IMR-90 (cell line): ENCODE results near the gene ESAM. TPM values are rescaled to one million over a fixed set of nuclear protein-coding genes. Genes with fewer than 3 reads are reported as not detected.

ENCODE experiments used
- ATAC-seq: fragments of 200-7000 bp; cut with Tn5 transposase; 2 replicates; pipeline ENCODE4 v1.9.1; 2020; ENCODE audit warnings: low read depth, mild to moderate bottlenecking, moderate library complexity
- BruUV-seq: library from RNA; stranded (reverse); fragments of 400-500 nt; replicated peaks from 2 replicates; lab custom pipeline; 2021; lab: Mats Ljungman, UMichigan
- CTCF ChIA-PET: fragments of 300-600 bp; formaldehyde crosslinking; extraction: SDS; loops from one replicate; lab custom pipeline; 2021; ENCODE audit warnings: antibody characterized with exemption; lab: Yijun Ruan, JAX
- POLR2A ChIA-PET: fragments of 300-600 bp; sonication (Branson Sonifier 250); formaldehyde crosslinking; loops from one replicate; lab custom pipeline; 2022; ENCODE audit warnings: antibody characterized with exemption; ENCODE audit not compliant: unreplicated experiment; lab: Charles Lee
- DNase-seq: peaks from one replicate; pipeline ENCODE4 v3.0.0; 2013
- H2AFZ ChIP-seq: replicated peaks from 2 replicates; pipeline ENCODE3; 2013; ENCODE audit warnings: low read length, mild to moderate bottlenecking; ENCODE audit not compliant: poor library complexity
- H2AK5ac ChIP-seq: 2 replicates; pipeline ENCODE4 v1.6.1; 2013; ENCODE audit warnings: low read depth, low read length, inconsistent platforms
- H2AK9ac ChIP-seq: replicated peaks from 2 replicates; pipeline ENCODE3; 2013; ENCODE audit warnings: mild to moderate bottlenecking, low read depth, low read length, moderate library complexity; ENCODE audit not compliant: poor library complexity
- H2BK120ac ChIP-seq: 2 replicates; pipeline ENCODE4 v1.6.1; 2013; ENCODE audit warnings: low read depth, low read length, inconsistent platforms
- H2BK15ac ChIP-seq: 3 replicates; pipeline ENCODE4 v1.6.1; 2013; ENCODE audit warnings: low read depth, low read length, inconsistent platforms
- H2BK20ac ChIP-seq: 2 replicates; pipeline ENCODE4 v1.6.1; 2013; ENCODE audit warnings: low read depth, mild to moderate bottlenecking, inconsistent platforms, low read length, moderate library complexity
- H2BK5ac ChIP-seq: 2 replicates; pipeline ENCODE4 v1.6.1; 2013; ENCODE audit warnings: mild to moderate bottlenecking, low read depth, low read length, inconsistent platforms; ENCODE audit not compliant: poor library complexity, severe bottlenecking
- H3K14ac ChIP-seq: replicated peaks from 2 replicates; pipeline ENCODE4 v1.6.1; 2013; ENCODE audit warnings: low read depth, low read length, inconsistent platforms
- H3K18ac ChIP-seq: 2 replicates; pipeline ENCODE4 v1.6.1; 2013; ENCODE audit warnings: low read depth, low read length, control low read depth
- H3K23ac ChIP-seq: 2 replicates; pipeline ENCODE4 v1.6.1; 2013; ENCODE audit warnings: low read depth, low read length, inconsistent platforms
- H3K27ac ChIP-seq: 2 replicates; pipeline ENCODE4 v1.5.1; 2013; ENCODE audit warnings: mild to moderate bottlenecking, control low read depth, low read length; ENCODE audit not compliant: insufficient read depth
- H3K27me3 ChIP-seq: 2 replicates; pipeline ENCODE4 v1.6.1; 2013; ENCODE audit warnings: low read length; ENCODE audit not compliant: control insufficient read depth, insufficient read depth
- H3K36me3 ChIP-seq: 2 replicates; pipeline ENCODE4 v1.6.1; 2013; ENCODE audit warnings: low read length, mixed read lengths; ENCODE audit not compliant: control insufficient read depth, insufficient read depth
- H3K4ac ChIP-seq: 2 replicates; pipeline ENCODE4 v1.6.1; 2013; ENCODE audit warnings: low read depth, low read length, inconsistent platforms
- H3K4me1 ChIP-seq: 2 replicates; pipeline ENCODE4 v1.6.1; 2013; ENCODE audit warnings: low read length, mixed read lengths; ENCODE audit not compliant: control insufficient read depth, insufficient read depth
- H3K4me2 ChIP-seq: 2 replicates; pipeline ENCODE4 v1.6.1; 2013; ENCODE audit warnings: low read depth, mild to moderate bottlenecking, control low read depth, low read length, moderate library complexity
- H3K4me3 ChIP-seq: 2 replicates; pipeline ENCODE4 v1.5.1; 2013; ENCODE audit warnings: low read depth, mild to moderate bottlenecking, control low read depth, low read length, moderate library complexity; ENCODE audit not compliant: insufficient read depth
- H3K56ac ChIP-seq: 2 replicates; pipeline ENCODE4 v1.6.1; 2013; ENCODE audit warnings: low read length, inconsistent platforms; ENCODE audit not compliant: insufficient read depth; ENCODE audit errors: extremely low read depth
- H3K79me1 ChIP-seq, 2 experiments: 2 replicates each; pipeline ENCODE4 v1.6.1; 2013; ENCODE audit warnings: low read length in 2 of 2, inconsistent platforms in 1 of 2, low read depth in 1 of 2
- H3K9ac ChIP-seq: 2 replicates; pipeline ENCODE4 v1.6.1; 2013; ENCODE audit warnings: low read depth, low read length, control low read depth
- H3K9me1 ChIP-seq: 2 replicates; pipeline ENCODE4 v1.6.1; 2013; ENCODE audit warnings: low read length, inconsistent platforms; ENCODE audit not compliant: insufficient read depth
- H3K9me3 ChIP-seq: 2 replicates; pipeline ENCODE4 v1.6.1; 2013; ENCODE audit warnings: low read length; ENCODE audit not compliant: control insufficient read depth, insufficient read depth
- H4K20me1 ChIP-seq: 2 replicates; pipeline ENCODE4 v1.6.1; 2013; ENCODE audit warnings: low read length, inconsistent platforms; ENCODE audit not compliant: insufficient read depth
- H4K5ac ChIP-seq: 2 replicates; pipeline ENCODE4 v1.6.1; 2013; ENCODE audit warnings: mild to moderate bottlenecking, low read depth, low read length, control low read depth
- H4K8ac ChIP-seq, 2 experiments: 2 replicates each; pipeline ENCODE4 v1.6.1; 2013; ENCODE audit warnings: low read depth in 2 of 2, low read length in 2 of 2, control low read depth in 1 of 2, inconsistent platforms in 1 of 2
- H4K91ac ChIP-seq: 2 replicates; pipeline ENCODE4 v1.6.1; 2013; ENCODE audit warnings: low read depth, low read length, inconsistent platforms; ENCODE audit not compliant: insufficient read depth
- BHLHE40 ChIP-seq: fragments of 150-350 bp; IDR thresholded peaks from 2 replicates; pipeline ENCODE4 v1.6.1; 2016; ENCODE audit warnings: mild to moderate bottlenecking, low read depth, low read length
- CEBPB ChIP-seq: IDR thresholded peaks from 2 replicates; pipeline ENCODE4 v1.6.1; 2012; ENCODE audit warnings: low read depth, low read length, improper control_type of control experiment
- CHD1 ChIP-seq: IDR thresholded peaks from 2 replicates; pipeline ENCODE4 v1.6.1; 2012; ENCODE audit warnings: low read depth, low read length, improper control_type of control experiment
- ELK1 ChIP-seq: fragments of 150-350 bp; IDR thresholded peaks from 2 replicates; pipeline ENCODE4 v1.6.1; 2016; ENCODE audit warnings: low read depth, mild to moderate bottlenecking, low read length, moderate library complexity, borderline replicate concordance
- FOS ChIP-seq: fragments of 150-350 bp; IDR thresholded peaks from 2 replicates; pipeline ENCODE4 v1.6.1; 2016; ENCODE audit warnings: low read depth, low read length
- RCOR1 ChIP-seq: IDR thresholded peaks from 2 replicates; pipeline ENCODE4 v1.6.1; 2012; ENCODE audit warnings: mild to moderate bottlenecking, low read length, improper control_type of control experiment; ENCODE audit not compliant: insufficient replicate concordance
- SMC3 ChIP-seq: fragments of 150-350 bp; IDR thresholded peaks from 2 replicates; pipeline ENCODE4 v1.6.1; 2016; ENCODE audit warnings: low read depth, mild to moderate bottlenecking, antibody characterized with exemption, low read length, moderate library complexity
- WGBS, 2 experiments: methylation state at CpG; one replicate each; pipeline versions ENCODE4 v1.1.5 to v1.1.7; 2013; ENCODE audit warnings: missing lambda C conversion rate in 2 of 2; ENCODE audit not compliant: insufficient read length in 1 of 2; ENCODE audit errors: extremely low coverage in 2 of 2; 5-methylcytosine and 5-hydroxymethylcytosine counted together
- dilution Hi-C: fragments of 300-500 bp; cut with HindIII; formaldehyde crosslinking; loops from one replicate; pipeline ENCODE4 v1.14.3; 2018; ENCODE audit warnings: low sequenced_read_pairs; ENCODE audit not compliant: unreplicated experiment
- in situ Hi-C: fragments of 300-500 bp; cut with MboI; formaldehyde crosslinking; loops from 3 replicates; pipeline ENCODE4 v1.14.3; 2019; ENCODE audit warnings: low sequenced_read_pairs, inconsistent platforms, mixed read lengths
- intact Hi-C: fragments of 100-400 bp; cut with micrococcal nuclease; formaldehyde crosslinking; loops from 2 replicates; pipeline ENCODE4 v1.10.0; 2022
- polyA plus RNA-seq, 3 experiments: library from polyadenylated mRNA; depleted of rRNA; stranded (reverse); fragments of >200 nt; gene quantifications; 2 replicates each; pipeline ENCODE4 v1.2.3, GENCODE V29; 2012; ENCODE audit warnings: low replicate concordance in 1 of 3
- total RNA-seq: library from RNA; depleted of rRNA; stranded (reverse); fragments of >200 nt; gene quantifications from 2 replicates; pipeline ENCODE4 v1.2.3, GENCODE V29; 2012
- TF ChIP-seq, protein P1 (sequence below): conservative IDR thresholded peaks from 2 replicates; pipeline ENCODE4 v1.5.1; 2012; ENCODE audit warnings: mild to moderate bottlenecking, low read depth, low read length, improper control_type of control experiment
- TF ChIP-seq, protein P2 (sequence below): fragments of 150-350 bp; IDR thresholded peaks from 2 replicates; pipeline ENCODE4 v1.6.1; 2017; ENCODE audit warnings: mild to moderate bottlenecking, antibody characterized with exemption, low read length, low read depth

ESAM gene
- total and polyA plus RNA-seq, 2 of the 4 experiments (the other 2 are of a cell fraction), result under 0.01 to 0.12 TPM

- no peak for TF ChIP-seq SMC3
- TF ChIP-seq RCOR1, result no peak
Observed at GRCh38 chr11:124747406-124748099, 14.5 kb downstream of the ESAM start (continued).

DNA sequence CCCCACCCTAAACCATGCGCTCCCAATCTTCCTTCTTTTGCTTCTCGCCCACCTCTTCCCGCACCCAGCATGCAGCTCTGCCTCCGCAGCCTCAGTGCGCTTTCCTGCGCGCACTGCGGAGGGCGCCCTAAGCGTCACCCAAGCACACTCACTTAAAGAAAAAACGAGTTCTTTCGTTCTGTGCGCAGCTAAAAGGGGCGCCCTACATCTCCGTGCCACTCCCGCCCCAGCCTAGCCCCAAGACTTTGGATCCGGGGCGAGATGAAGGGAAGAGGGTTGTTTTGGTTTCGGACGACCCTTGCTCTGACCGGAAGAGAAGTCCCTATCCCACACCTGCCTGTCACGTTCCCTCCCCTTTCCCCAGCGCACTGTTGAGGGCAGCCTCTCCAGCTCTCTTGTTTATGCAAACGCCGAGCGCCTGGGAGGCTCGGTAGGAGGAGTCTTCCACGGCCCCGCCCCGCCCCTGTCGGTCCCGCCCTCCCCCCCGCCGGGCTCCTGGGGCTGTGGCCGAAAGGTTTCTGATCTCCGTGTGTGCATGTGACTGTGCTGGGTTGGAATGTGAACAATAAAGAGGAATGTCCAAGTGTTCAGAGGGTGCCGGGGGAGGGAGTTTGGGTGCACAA is 15.4 kb downstream of the ESAM start:
- H4K8ac ChIP-seq, result peak overlapping the region; percentile 30 to 92; a peak in 3 of 4 replicates
- peaks cover 10% of the 10 kb centered on the region for H3K4me1 ChIP-seq
- peak overlapping the region; percentile 20 for H3K18ac ChIP-seq
- H2BK20ac ChIP-seq, result peak overlapping the region; percentile 41; the same call in 1 of the 2 replicates
- H3K56ac ChIP-seq, result no peak overlapping the region
- dilution Hi-C loops (no loop called here), in situ Hi-C loops (no loop called here), intact Hi-C loops (loop anchor here (10.0 kb wide), 1 partner anchor 72 kb away; the partner anchor contains the start of genes SIAE and SPA17)
- H2AFZ ChIP-seq, result peak overlapping the region; percentile 100
- no TSS peak for BruUV-seq
- CTCF ChIA-PET, result interaction anchor here (0.9 to 1.3 kb wide), 6 partner anchors 11 to 130 kb away, joined by 3 to 5 read pairs (median 3); no protein-coding TSS in a partner anchor
- peak overlapping the region; percentile 58 for H3K4ac ChIP-seq
- H4K20me1 ChIP-seq, result no peaks in the 10 kb centered on the region
- H3K36me3 ChIP-seq, result no peaks in the 10 kb centered on the region
- peak overlapping the region; percentile 52 for H4K91ac ChIP-seq
- H3K9me1 ChIP-seq, result peaks cover 14% of the 10 kb centered on the region
- no peaks in the 10 kb centered on the region for H3K9me3 ChIP-seq
- H3K14ac ChIP-seq, result peak overlapping the region; percentile 87
- POLR2A ChIA-PET, result no interaction called here
- DNase-seq (peak; percentile 72), ATAC-seq (peak; percentile 96)
- peak overlapping the region; percentile 61; the same call in 1 of the 3 replicates for H2BK15ac ChIP-seq
- peak overlapping the region; percentile 85 for H3K4me2 ChIP-seq
- H4K5ac ChIP-seq, result peak overlapping the region; percentile 16; the same call in 1 of the 2 replicates
- peak overlapping the region; percentile 90 for H3K23ac ChIP-seq
- H2AK5ac ChIP-seq, result peak overlapping the region; percentile 64; the same call in 1 of the 2 replicates
- H3K9ac ChIP-seq, result peak overlapping the region; percentile 12
- 0% methylated on average over 1 of the region's 37 CpGs; no CpG with 5 or more reads in 1 of the 2 experiments for WGBS, 2 experiments
- H3K27me3 ChIP-seq, result no peaks in the 10 kb centered on the region; the same call in 1 of the 2 replicates
- H2BK120ac ChIP-seq, result peak overlapping the region; percentile 82
- H3K79me1 ChIP-seq, result no peaks in the 10 kb centered on the region; a peak in 1 of 4 replicates
- H3K27ac ChIP-seq, result peak overlapping the region; percentile 4; the same call in 1 of the 2 replicates
- H3K4me3 ChIP-seq, result peak overlapping the region; percentile 58
- peak overlapping the region; percentile 74 for H2AK9ac ChIP-seq
- peak overlapping the region; percentile 27 for H2BK5ac ChIP-seq
- TF ChIP-seq FOS, result no peak
- no peak for TF ChIP-seq BHLHE40
- TF ChIP-seq, protein P1, sequence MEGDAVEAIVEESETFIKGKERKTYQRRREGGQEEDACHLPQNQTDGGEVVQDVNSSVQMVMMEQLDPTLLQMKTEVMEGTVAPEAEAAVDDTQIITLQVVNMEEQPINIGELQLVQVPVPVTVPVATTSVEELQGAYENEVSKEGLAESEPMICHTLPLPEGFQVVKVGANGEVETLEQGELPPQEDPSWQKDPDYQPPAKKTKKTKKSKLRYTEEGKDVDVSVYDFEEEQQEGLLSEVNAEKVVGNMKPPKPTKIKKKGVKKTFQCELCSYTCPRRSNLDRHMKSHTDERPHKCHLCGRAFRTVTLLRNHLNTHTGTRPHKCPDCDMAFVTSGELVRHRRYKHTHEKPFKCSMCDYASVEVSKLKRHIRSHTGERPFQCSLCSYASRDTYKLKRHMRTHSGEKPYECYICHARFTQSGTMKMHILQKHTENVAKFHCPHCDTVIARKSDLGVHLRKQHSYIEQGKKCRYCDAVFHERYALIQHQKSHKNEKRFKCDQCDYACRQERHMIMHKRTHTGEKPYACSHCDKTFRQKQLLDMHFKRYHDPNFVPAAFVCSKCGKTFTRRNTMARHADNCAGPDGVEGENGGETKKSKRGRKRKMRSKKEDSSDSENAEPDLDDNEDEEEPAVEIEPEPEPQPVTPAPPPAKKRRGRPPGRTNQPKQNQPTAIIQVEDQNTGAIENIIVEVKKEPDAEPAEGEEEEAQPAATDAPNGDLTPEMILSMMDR, result peak; percentile 57
- peak; percentile 31 for TF ChIP-seq SMC3
- no peak for TF ChIP-seq ELK1
- no peak for TF ChIP-seq RCOR1
- TF ChIP-seq CHD1, result no peak
- TF ChIP-seq CEBPB, result no peak
- TF ChIP-seq, protein P2, sequence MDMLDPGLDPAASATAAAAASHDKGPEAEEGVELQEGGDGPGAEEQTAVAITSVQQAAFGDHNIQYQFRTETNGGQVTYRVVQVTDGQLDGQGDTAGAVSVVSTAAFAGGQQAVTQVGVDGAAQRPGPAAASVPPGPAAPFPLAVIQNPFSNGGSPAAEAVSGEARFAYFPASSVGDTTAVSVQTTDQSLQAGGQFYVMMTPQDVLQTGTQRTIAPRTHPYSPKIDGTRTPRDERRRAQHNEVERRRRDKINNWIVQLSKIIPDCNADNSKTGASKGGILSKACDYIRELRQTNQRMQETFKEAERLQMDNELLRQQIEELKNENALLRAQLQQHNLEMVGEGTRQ, result no peak
